ENCODE data around the gene ELOVL2.

Gene ELOVL2

GRCh38 chr6:11055127-11055627 lies 11.1 kb upstream of the ELOVL2 start:
- no peak for DNase-seq

GRCh38 chr6:11054722-11055121 lies 10.6 kb upstream of the ELOVL2 start:
- no peak for DNase-seq

DNA sequence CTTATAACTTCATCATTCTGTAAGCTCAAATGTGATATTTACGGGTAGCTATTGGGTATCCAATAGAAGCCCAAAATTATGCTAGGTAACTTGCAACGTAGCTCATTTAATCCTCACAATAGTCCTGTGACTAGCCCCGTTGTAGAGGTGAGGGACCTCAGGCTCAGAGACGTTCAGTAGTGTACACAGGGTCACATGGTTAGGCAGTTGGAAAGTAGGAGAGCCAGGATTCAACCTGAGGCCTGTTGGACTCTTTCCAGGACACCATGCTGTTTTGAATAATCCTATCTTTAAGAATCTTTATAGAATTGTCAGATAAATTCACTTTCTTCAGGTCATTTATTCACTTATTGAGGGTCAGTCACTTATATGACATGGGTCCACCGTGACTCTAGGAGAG lies 9.2 kb upstream of the ELOVL2 start:
- no peak for DNase-seq

- no peak for DNase-seq
Observed at GRCh38 chr6:11050731-11051130, 6.6 kb upstream of the ELOVL2 start.

- no peak for DNase-seq
Observed at GRCh38 chr6:11044712-11045167, 635 bp upstream of the ELOVL2 start.

DNA sequence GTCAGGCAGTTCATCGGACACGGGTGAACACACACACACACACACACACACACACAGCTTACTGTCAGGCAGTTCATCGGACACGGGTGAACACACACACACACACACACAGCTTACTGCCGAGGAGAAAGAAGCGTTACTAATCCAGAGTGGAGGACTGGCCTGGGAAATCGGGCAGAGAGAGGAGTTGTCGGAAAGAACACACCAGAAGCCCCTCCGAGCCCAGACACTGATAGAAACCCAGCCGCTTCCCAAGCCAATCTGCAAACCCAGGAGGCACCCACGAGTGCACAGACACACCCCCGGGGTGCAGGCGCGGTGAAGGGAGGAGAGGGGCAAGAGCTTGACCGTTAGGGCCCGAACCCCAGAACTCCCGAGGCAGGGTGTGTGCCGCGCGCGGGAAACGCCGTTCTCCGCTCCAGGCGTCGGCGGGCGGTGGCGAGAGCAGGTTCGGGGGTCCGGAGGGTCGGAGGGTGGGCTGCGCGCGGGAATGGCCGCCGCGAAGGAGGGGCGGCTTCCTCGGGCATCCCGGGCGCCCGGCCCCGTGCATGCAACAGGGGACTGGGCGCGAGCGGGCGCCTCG lies 636 bp downstream of the ELOVL2 start:
- no peak for DNase-seq

GRCh38 chr6:11042750-11043377 lies 1.2 kb downstream of the ELOVL2 start:
- no peak for DNase-seq

DNA sequence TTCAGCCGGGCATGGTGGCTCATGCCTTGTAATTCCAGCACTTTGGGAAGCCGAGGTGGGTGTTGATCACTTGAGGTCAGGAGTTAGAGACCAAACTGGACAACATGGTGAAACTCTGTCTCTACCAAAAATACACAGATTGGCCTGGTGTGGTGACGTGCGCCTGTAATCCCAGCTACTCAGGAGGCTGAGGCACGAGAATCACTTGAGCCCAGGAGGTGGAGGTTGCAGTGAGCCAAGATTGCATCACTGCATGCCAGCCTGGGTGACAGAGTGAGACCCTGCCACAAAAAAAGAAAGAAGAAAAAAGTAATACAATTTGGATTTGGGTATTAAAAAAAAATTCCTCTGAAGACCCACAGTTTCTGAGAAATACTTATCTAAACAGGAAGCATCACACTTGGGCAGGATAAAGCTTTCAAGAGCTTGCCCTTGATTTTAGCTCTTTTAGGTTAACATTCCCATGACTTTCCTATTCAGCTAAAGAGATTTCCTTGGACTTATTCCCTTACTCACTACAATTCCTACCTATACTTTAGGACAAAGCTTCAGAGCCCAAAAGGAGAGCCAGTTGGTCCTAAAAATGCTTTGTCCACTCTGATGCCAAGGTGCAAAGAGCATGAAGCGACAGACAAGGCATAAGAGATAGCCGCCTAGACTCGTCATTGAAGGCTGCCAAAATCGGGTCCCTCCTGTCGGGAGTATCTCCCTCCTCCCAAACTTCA lies 1.9 kb downstream of the ELOVL2 start:
- DNase-seq: no peak

DNA sequence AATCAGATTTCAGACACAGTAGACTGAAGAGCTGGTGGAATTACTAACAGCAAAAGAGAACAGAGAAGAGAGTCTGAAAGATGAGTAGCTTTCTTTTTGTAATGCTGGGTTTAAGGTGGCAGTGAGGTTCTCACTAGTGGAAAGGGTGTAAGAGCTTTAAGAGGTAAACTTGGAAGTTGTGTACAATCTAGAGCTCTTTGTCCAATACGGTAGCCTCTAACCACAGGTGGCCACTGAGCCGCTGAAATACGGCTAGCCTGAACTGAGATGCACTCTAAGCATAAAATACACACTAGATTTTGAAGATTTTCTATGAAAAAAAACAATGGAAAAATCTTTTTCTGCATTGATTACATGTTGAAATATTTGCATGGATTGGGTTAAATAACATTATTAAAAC lies 4.0 kb downstream of the ELOVL2 start:
- DNase-seq: no peak

DNA sequence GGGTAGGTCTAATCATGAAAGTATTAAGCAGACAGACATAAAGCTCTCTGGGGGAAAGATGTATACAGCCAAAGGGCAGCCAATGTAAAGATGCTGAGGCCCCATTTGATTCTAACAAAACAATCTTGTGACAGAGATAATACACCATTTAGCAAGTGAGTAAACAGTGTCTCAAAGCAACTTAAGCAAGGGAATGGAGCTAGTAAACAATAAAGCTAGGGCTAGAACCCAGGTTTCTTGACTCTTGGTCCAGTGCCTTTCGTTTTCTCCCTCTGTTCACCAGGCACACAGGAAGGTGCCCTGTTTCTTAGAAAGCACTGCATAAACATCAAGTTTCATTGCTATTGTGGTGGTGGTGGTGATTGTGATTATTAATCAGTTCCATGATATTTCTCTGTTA lies 5.1 kb downstream of the ELOVL2 start:
- no peak for DNase-seq

GRCh38 chr6:11036977-11037430 lies 7.1 kb downstream of the ELOVL2 start:
- no peak for DNase-seq

GRCh38 chr6:11036351-11036740 lies 7.8 kb downstream of the ELOVL2 start:
- no peak for DNase-seq

DNA sequence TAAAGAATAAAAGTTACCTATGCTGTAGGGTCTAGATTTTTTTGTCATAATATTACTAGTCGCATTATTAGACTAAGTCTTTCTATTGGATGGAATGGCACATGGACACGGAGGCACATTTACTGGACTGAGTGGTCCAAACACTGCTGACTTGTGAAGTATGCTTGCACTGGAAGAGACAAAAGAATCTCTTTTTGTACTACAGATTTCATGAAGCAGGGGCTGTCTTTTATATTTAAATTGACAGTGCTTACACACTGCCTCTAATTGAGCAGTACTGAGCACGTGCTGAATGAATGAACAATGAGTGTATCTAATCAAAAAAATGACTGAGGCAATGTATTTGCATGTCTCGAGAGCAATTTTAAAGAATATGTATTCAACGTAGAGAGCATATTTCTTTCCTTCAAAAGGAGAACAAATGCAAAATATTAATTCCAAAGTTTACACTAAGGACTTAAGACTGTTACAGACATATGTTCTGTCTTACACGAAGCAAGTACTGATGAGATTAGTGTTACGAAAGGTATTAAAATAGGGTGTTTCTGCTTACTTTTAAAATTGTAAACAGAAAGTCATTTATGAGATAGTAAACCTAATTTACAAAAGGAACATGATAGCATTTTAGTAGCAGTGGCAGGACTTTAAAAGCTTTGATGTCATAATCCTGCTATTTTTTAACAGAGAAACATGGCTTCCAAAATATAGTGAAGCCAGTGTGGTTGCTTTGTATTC lies 8.3 kb downstream of the ELOVL2 start:
- no peak for DNase-seq

- no peak for DNase-seq
Observed at GRCh38 chr6:11033825-11034224, 10.3 kb downstream of the ELOVL2 start.

DNA sequence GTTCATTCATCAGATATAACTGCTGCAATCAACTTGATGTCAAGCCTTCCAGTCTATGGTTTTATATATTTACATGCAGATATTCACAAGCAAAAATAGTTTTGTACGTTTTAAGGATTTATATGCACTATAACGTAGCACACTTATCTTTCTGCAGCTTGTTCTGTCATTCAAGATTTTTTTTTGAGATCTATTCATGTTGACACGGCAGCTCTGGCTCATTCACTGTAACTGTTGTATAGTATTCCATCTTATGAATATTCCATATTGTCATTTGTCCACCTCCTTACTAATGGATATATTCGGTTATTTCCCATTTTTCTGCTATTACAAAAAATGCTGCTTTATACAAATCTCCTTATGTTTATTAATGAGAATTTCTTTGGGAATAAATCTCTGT lies 13.2 kb downstream of the ELOVL2 start:
- DNase-seq: no peak

DNA sequence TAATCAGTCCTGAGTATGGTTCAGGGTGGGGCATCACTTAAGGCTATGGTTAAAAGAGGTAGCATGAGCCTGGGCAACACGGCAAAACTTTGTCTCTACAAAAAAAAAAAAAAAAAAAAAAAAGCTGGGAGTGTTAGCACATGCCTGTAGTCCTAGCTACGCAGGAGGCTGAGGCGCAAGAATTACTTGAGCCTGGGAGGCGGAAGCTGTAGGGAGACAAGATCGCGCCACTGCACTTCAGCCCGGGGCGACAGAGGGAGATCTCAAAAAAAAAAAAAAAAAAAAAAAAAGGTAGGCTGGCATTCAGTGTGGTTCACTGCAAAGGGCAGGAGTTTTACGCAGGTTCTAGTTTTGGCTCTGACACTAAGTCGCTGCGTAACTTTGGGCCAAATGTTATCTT lies 15.1 kb downstream of the ELOVL2 start:
- DNase-seq: no peak

- no peak for DNase-seq
Observed at GRCh38 chr6:11027565-11028110, 16.5 kb downstream of the ELOVL2 start.

- no peak for DNase-seq
Observed at GRCh38 chr6:11025921-11026635, 18.0 kb downstream of the ELOVL2 start.

- DNase-seq: no peak
Observed at GRCh38 chr6:11025130-11025529, 19.0 kb downstream of the ELOVL2 start.

GRCh38 chr6:11023032-11023431 lies 21.1 kb downstream of the ELOVL2 start:
- DNase-seq: no peak

DNA sequence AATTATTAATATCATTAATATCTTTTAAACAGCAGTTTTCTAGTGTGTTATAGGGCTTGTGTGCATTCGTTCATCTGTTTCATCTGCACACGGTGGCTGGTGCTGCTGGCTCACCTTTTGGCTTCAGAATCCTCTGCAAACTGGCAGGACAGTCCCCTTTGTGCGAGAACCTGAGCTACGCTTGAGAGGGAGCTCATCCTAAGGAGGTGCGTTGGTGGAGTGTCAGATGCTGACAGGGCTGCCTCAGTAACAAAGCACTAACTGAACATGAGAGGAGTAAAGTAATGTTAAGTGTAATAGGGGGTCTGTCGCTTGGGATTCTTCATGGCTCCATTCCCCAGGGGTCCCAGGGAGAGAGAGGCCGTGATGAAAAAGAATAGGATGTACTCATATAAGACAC lies 22.4 kb downstream of the ELOVL2 start:
- no peak for DNase-seq

- no peak for DNase-seq
Observed at GRCh38 chr6:11021003-11021402, 23.1 kb downstream of the ELOVL2 start.
